IMR-90 (cell line): ENCODE measurements around the gene PRPS1. TPM values are rescaled to one million over a fixed set of nuclear protein-coding genes. Genes with fewer than 3 reads are reported as not detected.

Experiments used
- ATAC-seq: fragments of 200-7000 bp; cut with Tn5 transposase; 2 replicates; pipeline ENCODE4 v1.9.1; 2020; ENCODE audit warnings: low read depth, mild to moderate bottlenecking, moderate library complexity
- BruUV-seq: library from RNA; stranded (reverse); fragments of 400-500 nt; replicated peaks from 2 replicates; lab custom pipeline; 2021; lab: Mats Ljungman, UMichigan
- CTCF ChIA-PET: fragments of 300-600 bp; formaldehyde crosslinking; extraction: SDS; loops from one replicate; lab custom pipeline; 2021; ENCODE audit warnings: antibody characterized with exemption; lab: Yijun Ruan, JAX
- POLR2A ChIA-PET: fragments of 300-600 bp; sonication (Branson Sonifier 250); formaldehyde crosslinking; loops from one replicate; lab custom pipeline; 2022; ENCODE audit warnings: antibody characterized with exemption; ENCODE audit not compliant: unreplicated experiment; lab: Charles Lee
- DNase-seq: peaks from one replicate; pipeline ENCODE4 v3.0.0; 2013
- H2AFZ ChIP-seq: replicated peaks from 2 replicates; pipeline ENCODE3; 2013; ENCODE audit warnings: low read length, mild to moderate bottlenecking; ENCODE audit not compliant: poor library complexity
- H2AK5ac ChIP-seq: 2 replicates; pipeline ENCODE4 v1.6.1; 2013; ENCODE audit warnings: low read depth, low read length, inconsistent platforms
- H2AK9ac ChIP-seq: replicated peaks from 2 replicates; pipeline ENCODE3; 2013; ENCODE audit warnings: mild to moderate bottlenecking, low read depth, low read length, moderate library complexity; ENCODE audit not compliant: poor library complexity
- H2BK120ac ChIP-seq: 2 replicates; pipeline ENCODE4 v1.6.1; 2013; ENCODE audit warnings: low read depth, low read length, inconsistent platforms
- H2BK15ac ChIP-seq: 3 replicates; pipeline ENCODE4 v1.6.1; 2013; ENCODE audit warnings: low read depth, low read length, inconsistent platforms
- H2BK20ac ChIP-seq: 2 replicates; pipeline ENCODE4 v1.6.1; 2013; ENCODE audit warnings: low read depth, mild to moderate bottlenecking, inconsistent platforms, low read length, moderate library complexity
- H2BK5ac ChIP-seq: 2 replicates; pipeline ENCODE4 v1.6.1; 2013; ENCODE audit warnings: mild to moderate bottlenecking, low read depth, low read length, inconsistent platforms; ENCODE audit not compliant: poor library complexity, severe bottlenecking
- H3K14ac ChIP-seq: replicated peaks from 2 replicates; pipeline ENCODE4 v1.6.1; 2013; ENCODE audit warnings: low read depth, low read length, inconsistent platforms
- H3K18ac ChIP-seq: 2 replicates; pipeline ENCODE4 v1.6.1; 2013; ENCODE audit warnings: low read depth, low read length, control low read depth
- H3K23ac ChIP-seq: 2 replicates; pipeline ENCODE4 v1.6.1; 2013; ENCODE audit warnings: low read depth, low read length, inconsistent platforms
- H3K27ac ChIP-seq: 2 replicates; pipeline ENCODE4 v1.5.1; 2013; ENCODE audit warnings: mild to moderate bottlenecking, control low read depth, low read length; ENCODE audit not compliant: insufficient read depth
- H3K27me3 ChIP-seq: 2 replicates; pipeline ENCODE4 v1.6.1; 2013; ENCODE audit warnings: low read length; ENCODE audit not compliant: control insufficient read depth, insufficient read depth
- H3K36me3 ChIP-seq: 2 replicates; pipeline ENCODE4 v1.6.1; 2013; ENCODE audit warnings: low read length, mixed read lengths; ENCODE audit not compliant: control insufficient read depth, insufficient read depth
- H3K4ac ChIP-seq: 2 replicates; pipeline ENCODE4 v1.6.1; 2013; ENCODE audit warnings: low read depth, low read length, inconsistent platforms
- H3K4me1 ChIP-seq: 2 replicates; pipeline ENCODE4 v1.6.1; 2013; ENCODE audit warnings: low read length, mixed read lengths; ENCODE audit not compliant: control insufficient read depth, insufficient read depth
- H3K4me2 ChIP-seq: 2 replicates; pipeline ENCODE4 v1.6.1; 2013; ENCODE audit warnings: low read depth, mild to moderate bottlenecking, control low read depth, low read length, moderate library complexity
- H3K4me3 ChIP-seq: 2 replicates; pipeline ENCODE4 v1.5.1; 2013; ENCODE audit warnings: low read depth, mild to moderate bottlenecking, control low read depth, low read length, moderate library complexity; ENCODE audit not compliant: insufficient read depth
- H3K56ac ChIP-seq: 2 replicates; pipeline ENCODE4 v1.6.1; 2013; ENCODE audit warnings: low read length, inconsistent platforms; ENCODE audit not compliant: insufficient read depth; ENCODE audit errors: extremely low read depth
- H3K79me1 ChIP-seq, 2 experiments: 2 replicates each; pipeline ENCODE4 v1.6.1; 2013; ENCODE audit warnings: low read length in 2 of 2, inconsistent platforms in 1 of 2, low read depth in 1 of 2
- H3K9ac ChIP-seq: 2 replicates; pipeline ENCODE4 v1.6.1; 2013; ENCODE audit warnings: low read depth, low read length, control low read depth
- H3K9me1 ChIP-seq: 2 replicates; pipeline ENCODE4 v1.6.1; 2013; ENCODE audit warnings: low read length, inconsistent platforms; ENCODE audit not compliant: insufficient read depth
- H3K9me3 ChIP-seq: 2 replicates; pipeline ENCODE4 v1.6.1; 2013; ENCODE audit warnings: low read length; ENCODE audit not compliant: control insufficient read depth, insufficient read depth
- H4K20me1 ChIP-seq: 2 replicates; pipeline ENCODE4 v1.6.1; 2013; ENCODE audit warnings: low read length, inconsistent platforms; ENCODE audit not compliant: insufficient read depth
- H4K5ac ChIP-seq: 2 replicates; pipeline ENCODE4 v1.6.1; 2013; ENCODE audit warnings: mild to moderate bottlenecking, low read depth, low read length, control low read depth
- H4K8ac ChIP-seq, 2 experiments: 2 replicates each; pipeline ENCODE4 v1.6.1; 2013; ENCODE audit warnings: low read depth in 2 of 2, low read length in 2 of 2, control low read depth in 1 of 2, inconsistent platforms in 1 of 2
- H4K91ac ChIP-seq: 2 replicates; pipeline ENCODE4 v1.6.1; 2013; ENCODE audit warnings: low read depth, low read length, inconsistent platforms; ENCODE audit not compliant: insufficient read depth
- BHLHE40 ChIP-seq: fragments of 150-350 bp; IDR thresholded peaks from 2 replicates; pipeline ENCODE4 v1.6.1; 2016; ENCODE audit warnings: mild to moderate bottlenecking, low read depth, low read length
- CEBPB ChIP-seq: IDR thresholded peaks from 2 replicates; pipeline ENCODE4 v1.6.1; 2012; ENCODE audit warnings: low read depth, low read length, improper control_type of control experiment
- CHD1 ChIP-seq: IDR thresholded peaks from 2 replicates; pipeline ENCODE4 v1.6.1; 2012; ENCODE audit warnings: low read depth, low read length, improper control_type of control experiment
- CTCF ChIP-seq: conservative IDR thresholded peaks from 2 replicates; pipeline ENCODE4 v1.5.1; 2012; ENCODE audit warnings: mild to moderate bottlenecking, low read depth, low read length, improper control_type of control experiment
- FOS ChIP-seq: fragments of 150-350 bp; IDR thresholded peaks from 2 replicates; pipeline ENCODE4 v1.6.1; 2016; ENCODE audit warnings: low read depth, low read length
- MAFK ChIP-seq: IDR thresholded peaks from 2 replicates; pipeline ENCODE4 v1.6.1; 2012; ENCODE audit warnings: low read depth, low read length, improper control_type of control experiment
- MAZ ChIP-seq: IDR thresholded peaks from 2 replicates; pipeline ENCODE4 v1.6.1; 2012; ENCODE audit warnings: low read depth, mild to moderate bottlenecking, low read length, improper control_type of control experiment, moderate library complexity, borderline replicate concordance
- NFE2L2 ChIP-seq: fragments of 150-350 bp; IDR thresholded peaks from 2 replicates; pipeline ENCODE4 v1.6.1; 2016; ENCODE audit warnings: low read depth, mild to moderate bottlenecking, low read length
- POLR2A ChIP-seq: IDR thresholded peaks from 2 replicates; pipeline ENCODE4 v1.6.1; 2012; ENCODE audit warnings: mild to moderate bottlenecking, low read depth, low read length
- USF2 ChIP-seq: fragments of 150-350 bp; IDR thresholded peaks from 2 replicates; pipeline ENCODE4 v1.6.1; 2017; ENCODE audit warnings: mild to moderate bottlenecking, antibody characterized with exemption, low read length, low read depth
- WGBS, 2 experiments: methylation state at CpG; one replicate each; pipeline versions ENCODE4 v1.1.5 to v1.1.7; 2013; ENCODE audit warnings: missing lambda C conversion rate in 2 of 2; ENCODE audit not compliant: insufficient read length in 1 of 2; ENCODE audit errors: extremely low coverage in 2 of 2; 5-methylcytosine and 5-hydroxymethylcytosine counted together
- dilution Hi-C: fragments of 300-500 bp; cut with HindIII; formaldehyde crosslinking; loops from one replicate; pipeline ENCODE4 v1.14.3; 2018; ENCODE audit warnings: low sequenced_read_pairs; ENCODE audit not compliant: unreplicated experiment
- in situ Hi-C: fragments of 300-500 bp; cut with MboI; formaldehyde crosslinking; loops from 3 replicates; pipeline ENCODE4 v1.14.3; 2019; ENCODE audit warnings: low sequenced_read_pairs, inconsistent platforms, mixed read lengths
- intact Hi-C: fragments of 100-400 bp; cut with micrococcal nuclease; formaldehyde crosslinking; loops from 2 replicates; pipeline ENCODE4 v1.10.0; 2022
- polyA plus RNA-seq, 3 experiments: library from polyadenylated mRNA; depleted of rRNA; stranded (reverse); fragments of >200 nt; gene quantifications; 2 replicates each; pipeline ENCODE4 v1.2.3, GENCODE V29; 2012; ENCODE audit warnings: low replicate concordance in 1 of 3
- total RNA-seq: library from RNA; depleted of rRNA; stranded (reverse); fragments of >200 nt; gene quantifications from 2 replicates; pipeline ENCODE4 v1.2.3, GENCODE V29; 2012

The PRPS1 gene
- total and polyA plus RNA-seq, 2 of the 4 experiments (the other 2 are of a cell fraction): 118 to 137 TPM

GRCh38 chrX:107686026-107686425 lies 57.7 kb downstream of the PRPS1 start:
- dilution Hi-C loops: no loop called here
- no peak overlapping the region for H2AK5ac ChIP-seq
- H2AFZ ChIP-seq: peak overlapping the region; percentile 37
- no peak overlapping the region for H3K4me3 ChIP-seq
- no peaks in the 10 kb centered on the region for H3K9me1 ChIP-seq
- no peak overlapping the region for H4K91ac ChIP-seq
- DNase-seq: no peak
- H3K9ac ChIP-seq: no peak overlapping the region
- H4K20me1 ChIP-seq: no peaks in the 10 kb centered on the region
- H3K27me3 ChIP-seq: peaks cover 30% of the 10 kb centered on the region
- no peaks in the 10 kb centered on the region for H3K4me1 ChIP-seq
- no peak for TF ChIP-seq MAZ
- TF ChIP-seq BHLHE40: no peak
- no peak for TF ChIP-seq NFE2L2
- no peak for TF ChIP-seq CHD1
- TF ChIP-seq CTCF: no peak
- TF ChIP-seq USF2: no peak
- TF ChIP-seq CEBPB: no peak
- no peak for TF ChIP-seq FOS
- TF ChIP-seq POLR2A: no peak
- TF ChIP-seq MAFK: no peak
- ChIA-PET CTCF (no interaction called here), POLR2A (no interaction called here)
- 40% methylated on average over 1 of the region's 3 CpGs; no CpG with 5 or more reads in 1 of the 2 experiments for WGBS, 2 experiments
- intact Hi-C loops: no loop called here
- no peak for ATAC-seq
- H3K18ac ChIP-seq: no peak overlapping the region
- no peak overlapping the region for H2AK9ac ChIP-seq
- no peak overlapping the region for H3K56ac ChIP-seq
- H3K4me2 ChIP-seq: no peak overlapping the region
- no TSS peak for BruUV-seq
- no peak overlapping the region for H3K14ac ChIP-seq
- no peak overlapping the region for H2BK5ac ChIP-seq
- no peak overlapping the region for H2BK120ac ChIP-seq
- no peak overlapping the region for H3K23ac ChIP-seq
- H3K36me3 ChIP-seq: no peaks in the 10 kb centered on the region
- in situ Hi-C loops: no loop called here
- no peaks in the 10 kb centered on the region for H3K9me3 ChIP-seq
- no peak overlapping the region for H3K4ac ChIP-seq
- no peak overlapping the region for H4K8ac ChIP-seq
- H4K5ac ChIP-seq: no peak overlapping the region
- H2BK20ac ChIP-seq: no peak overlapping the region
- no peak overlapping the region for H2BK15ac ChIP-seq
- no peaks in the 10 kb centered on the region for H3K79me1 ChIP-seq
- no peak overlapping the region for H3K27ac ChIP-seq
